HG02943 (cell line): Measurements from ENCODE around the gene STK31.
"Not testable (repeated sequence)": the region's sequence is repeated elsewhere in the genome, so short reads cannot be mapped to it uniquely, and the experiment has no call there.

Source experiments
- ATAC-seq: cut with Tn5 transposase; IDR thresholded peaks from one replicate; pipeline ENCODE4 v1.9.1; 2021; ENCODE audit warnings: mild to moderate bottlenecking, low read depth, moderate library complexity; ENCODE audit not compliant: unreplicated experiment

STK31 gene

DNA sequence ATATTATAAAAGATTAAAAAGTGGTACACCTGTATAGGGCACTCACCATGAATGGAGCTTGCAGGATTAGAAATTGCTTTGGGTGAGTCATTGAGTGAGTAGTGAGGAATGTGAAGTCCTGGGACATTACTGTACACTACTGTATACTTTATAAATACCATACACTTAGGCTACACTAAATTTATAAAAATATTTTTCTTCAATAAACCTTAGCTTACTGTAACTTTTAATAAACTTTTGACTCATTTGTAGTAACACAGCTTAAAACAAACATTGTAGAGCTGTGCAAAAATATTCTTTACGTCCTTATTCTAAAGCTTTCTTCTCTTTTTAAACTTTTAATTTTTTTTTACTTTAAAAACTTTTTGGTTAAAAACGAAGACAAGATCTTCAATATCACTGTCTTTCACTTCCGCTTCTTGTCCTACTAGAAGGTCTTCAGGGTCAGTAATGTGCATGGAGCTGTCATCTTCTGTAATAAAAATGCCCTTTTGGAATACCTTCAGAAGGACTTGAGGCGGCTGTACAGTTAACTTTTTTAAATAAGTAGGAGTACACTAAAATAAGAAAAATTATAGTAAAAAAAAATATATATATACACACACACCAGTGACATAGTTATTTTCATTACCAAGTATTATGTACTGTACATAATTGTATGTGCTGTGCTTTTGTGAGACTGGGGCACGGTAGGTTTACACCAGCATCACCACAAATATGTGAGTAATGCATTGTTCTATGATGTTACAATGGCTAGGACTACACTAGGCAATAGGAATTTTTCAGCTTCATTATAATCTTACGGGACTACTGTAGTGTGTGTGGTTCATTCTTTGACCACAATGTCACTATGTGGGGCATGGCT is 3.5 kb downstream of the STK31 start:
- ATAC-seq: no peak

DNA sequence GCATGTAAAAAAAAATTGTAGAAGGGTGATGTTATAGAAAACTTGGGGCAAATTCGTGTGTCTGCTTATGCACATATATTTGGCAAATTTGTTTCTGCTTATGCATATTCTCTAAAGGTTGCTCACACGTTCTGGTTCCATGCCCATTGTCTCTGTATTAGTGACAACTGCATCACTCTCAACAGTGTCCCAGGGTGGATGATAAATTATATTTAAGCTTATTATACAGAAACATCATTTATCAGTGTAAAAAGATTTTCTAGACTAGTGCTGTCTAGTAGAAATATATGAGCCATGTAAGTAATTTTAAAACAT is 4.1 kb downstream of the STK31 start:
- no peak for ATAC-seq

DNA sequence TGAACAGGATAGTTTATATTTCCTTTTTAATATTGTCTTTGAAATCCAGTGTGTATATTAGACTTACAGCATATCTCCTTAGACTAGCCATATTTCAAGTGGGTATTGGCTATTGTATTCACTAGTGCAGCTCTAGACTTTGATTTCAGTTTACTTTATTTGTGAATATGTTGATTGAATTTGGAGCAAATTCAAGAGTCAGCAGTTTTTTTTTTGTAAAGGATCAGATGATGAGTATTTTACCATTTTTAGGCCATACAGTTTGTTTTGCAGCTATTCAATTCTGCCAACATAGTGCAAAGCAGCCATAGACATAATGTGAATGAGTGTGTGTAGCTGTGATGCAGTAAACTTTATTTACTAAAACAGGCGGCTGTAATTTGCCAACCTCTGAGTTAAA is 4.6 kb downstream of the STK31 start:
- ATAC-seq: no peak

DNA sequence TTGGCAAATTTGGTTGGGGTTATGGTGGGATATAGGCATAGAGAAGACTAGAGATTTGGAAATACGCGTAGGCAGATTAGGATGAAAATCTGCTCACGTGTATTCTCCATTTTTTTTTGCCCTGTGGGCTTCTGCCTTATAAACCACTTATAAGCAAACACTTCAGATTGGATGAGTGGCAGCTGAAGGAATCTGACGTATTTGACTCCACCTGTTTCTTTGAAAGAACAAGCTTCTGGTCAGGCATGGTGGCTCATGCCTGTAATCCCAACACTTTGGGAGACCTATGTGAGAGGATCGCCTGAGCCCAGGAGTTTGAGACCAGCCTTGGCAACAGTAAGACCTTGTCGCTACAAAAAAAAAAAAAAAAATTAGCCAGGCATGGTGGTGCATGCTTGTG is 5.1 kb downstream of the STK31 start:
- ATAC-seq: no peak

DNA sequence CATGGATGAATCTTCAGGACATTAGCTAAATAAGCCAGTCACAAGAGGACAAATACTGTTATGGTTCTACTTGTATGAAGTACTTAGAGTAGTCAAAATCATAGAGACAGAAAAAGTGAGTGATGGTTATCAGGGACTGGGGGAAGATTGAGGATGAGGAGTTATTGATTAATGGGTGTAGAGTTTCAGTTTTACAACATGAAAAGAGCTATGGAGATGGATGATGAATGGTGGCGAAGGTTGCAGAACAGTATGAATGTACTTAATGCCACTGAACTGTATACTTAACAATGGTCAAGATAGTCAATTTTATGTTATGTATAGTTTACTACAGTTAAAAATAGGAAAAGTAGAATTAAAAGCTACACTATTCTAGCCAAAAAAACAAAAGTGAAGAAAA is 7.8 kb downstream of the STK31 start:
- ATAC-seq: no peak

DNA sequence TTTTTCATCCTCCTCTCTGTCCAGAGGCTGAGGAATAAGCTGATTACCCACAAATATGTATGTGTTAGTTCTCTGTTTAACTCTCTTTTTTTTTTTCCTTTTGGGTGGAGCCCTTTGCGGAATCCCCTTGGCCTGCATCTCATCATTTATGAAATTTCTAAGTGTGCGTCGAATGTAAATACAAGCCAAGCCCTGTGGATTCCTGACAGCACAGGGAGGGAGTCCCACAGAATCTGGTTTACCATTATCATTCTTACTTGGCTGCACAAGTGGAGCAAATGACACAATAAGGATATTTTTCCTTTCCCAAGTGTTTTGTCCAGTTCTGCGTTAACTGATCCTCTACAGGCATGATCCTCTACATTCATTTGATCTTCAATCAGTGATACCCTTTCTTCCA is 11.4 kb downstream of the STK31 start:
- ATAC-seq: no peak

DNA sequence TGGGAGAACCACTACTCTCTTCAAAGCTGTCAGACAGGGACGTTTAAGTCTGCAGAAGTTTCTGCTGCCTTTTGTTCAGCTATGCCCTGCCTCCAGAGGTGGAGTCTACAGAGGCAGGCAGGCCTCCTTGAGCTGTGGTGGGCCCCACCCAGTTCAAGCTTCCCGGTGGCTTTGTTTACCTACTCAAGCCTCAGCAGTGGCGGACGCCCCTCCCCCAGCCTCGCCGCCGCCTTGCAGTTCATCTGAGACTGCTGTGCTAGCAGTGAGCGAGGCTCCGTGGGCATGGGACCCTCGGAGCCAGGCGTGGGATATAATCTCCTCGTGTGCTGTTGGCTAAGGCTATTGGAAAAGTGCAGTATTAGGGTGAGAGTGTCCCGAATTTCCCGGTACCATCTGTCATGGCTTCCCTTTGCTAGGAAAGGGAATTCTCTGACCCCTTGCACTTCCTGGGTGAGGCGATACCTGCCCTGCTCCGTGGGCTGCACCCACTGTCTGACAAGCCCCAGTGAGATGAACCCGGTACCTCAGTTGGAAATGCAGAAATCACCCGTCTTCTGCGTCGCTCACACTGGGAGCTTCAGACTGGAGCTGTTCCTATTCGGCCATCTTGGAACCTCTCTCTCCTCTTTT is 12.7 kb downstream of the STK31 start:
- not testable (repeated sequence) for ATAC-seq

DNA sequence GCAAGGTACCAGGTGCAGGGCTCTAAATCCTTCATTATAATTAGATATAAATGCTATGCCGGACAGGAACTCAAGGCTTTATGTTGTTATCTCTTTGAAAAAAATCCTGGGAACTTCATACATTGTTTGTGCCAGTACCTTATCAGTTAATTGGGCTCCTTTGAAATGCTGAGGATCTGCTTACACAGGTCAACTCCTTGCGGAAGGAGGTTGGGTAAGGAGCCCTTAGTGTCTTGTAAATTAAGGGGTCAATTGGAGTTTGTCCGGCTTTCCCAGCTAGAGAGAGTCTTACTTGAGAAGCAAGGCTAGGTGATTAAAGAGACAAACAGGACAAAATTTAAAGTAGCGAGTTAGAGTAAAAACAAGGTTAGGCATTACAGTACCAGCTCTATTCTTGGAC is 14.1 kb downstream of the STK31 start:
- ATAC-seq: not testable (repeated sequence)

DNA sequence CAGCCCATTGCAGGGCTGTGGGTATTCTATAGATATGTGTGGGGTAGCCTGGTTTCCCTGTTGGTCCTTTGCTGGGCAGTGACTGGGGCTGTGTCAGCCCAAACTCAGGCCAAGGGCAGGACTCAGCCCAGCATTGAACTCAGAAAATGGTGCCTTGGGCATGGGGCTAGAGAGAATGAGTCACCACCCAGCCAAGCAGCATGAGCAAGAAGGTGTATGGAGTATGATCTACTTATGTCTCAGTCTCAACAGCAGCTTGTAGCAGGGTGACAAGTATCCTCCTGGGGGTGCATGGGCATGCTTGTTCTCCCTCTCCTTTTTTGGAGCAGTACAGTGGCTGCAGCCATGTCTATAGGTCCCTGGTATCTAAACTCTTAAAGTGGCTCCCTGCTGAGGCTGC is 32.0 kb downstream of the STK31 start:
- no peak for ATAC-seq

DNA sequence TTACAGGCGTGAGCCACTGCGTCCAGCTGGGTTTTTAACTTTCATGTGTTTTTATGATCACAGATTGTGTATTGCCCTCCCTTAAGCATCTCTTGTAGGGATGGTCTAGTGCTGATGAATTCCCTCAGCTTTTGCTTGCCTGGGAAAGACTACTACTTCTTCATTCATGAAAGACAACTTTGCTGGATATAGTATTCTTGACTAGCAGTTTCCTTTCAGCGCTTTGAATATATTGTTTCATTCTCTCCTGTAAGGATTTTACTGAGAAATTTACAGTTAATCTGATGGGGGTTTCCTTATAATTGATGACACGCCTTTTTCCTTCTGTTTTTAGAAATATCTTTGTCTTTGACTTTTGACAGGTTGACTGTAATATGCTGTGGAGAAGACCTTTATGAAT is 33.2 kb downstream of the STK31 start:
- no peak for ATAC-seq

DNA sequence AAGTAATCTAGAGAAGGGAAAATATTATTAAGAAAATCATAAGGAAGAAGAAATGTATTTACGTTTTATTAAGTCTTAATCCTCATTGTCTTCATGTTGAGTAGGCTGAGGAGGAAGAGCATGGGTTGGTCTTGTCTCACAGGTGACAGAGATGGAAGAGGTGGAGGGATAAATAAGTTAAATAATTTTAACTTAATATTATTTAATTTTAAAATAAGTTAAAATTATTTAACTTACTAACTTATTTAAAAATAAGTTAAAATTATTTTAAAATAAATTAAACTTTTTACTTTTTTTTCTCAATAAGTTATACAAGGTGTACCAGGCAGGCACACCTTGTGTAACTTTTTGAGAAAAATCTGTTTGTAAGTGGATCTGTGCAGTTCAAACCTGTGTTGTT is 36.6 kb downstream of the STK31 start:
- ATAC-seq: no peak

DNA sequence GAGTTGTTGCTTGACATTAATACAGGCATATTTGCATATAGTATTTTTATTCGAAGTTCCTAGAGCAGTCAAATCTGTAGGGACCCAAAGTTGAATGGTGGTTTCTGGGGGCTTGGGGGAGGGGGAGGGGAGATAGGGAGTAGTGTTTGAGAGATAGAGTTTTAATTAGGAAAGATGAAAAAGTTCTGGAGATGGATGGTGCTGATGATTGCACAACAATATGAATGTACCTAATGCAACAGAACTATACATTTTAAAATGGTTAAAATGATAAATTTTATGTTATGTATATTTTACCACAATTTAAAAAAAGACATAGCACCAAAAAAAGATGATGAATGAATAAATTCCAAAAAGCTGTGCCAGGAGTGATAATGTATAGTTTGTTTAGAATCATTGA is 41.8 kb downstream of the STK31 start:
- ATAC-seq: no peak

DNA sequence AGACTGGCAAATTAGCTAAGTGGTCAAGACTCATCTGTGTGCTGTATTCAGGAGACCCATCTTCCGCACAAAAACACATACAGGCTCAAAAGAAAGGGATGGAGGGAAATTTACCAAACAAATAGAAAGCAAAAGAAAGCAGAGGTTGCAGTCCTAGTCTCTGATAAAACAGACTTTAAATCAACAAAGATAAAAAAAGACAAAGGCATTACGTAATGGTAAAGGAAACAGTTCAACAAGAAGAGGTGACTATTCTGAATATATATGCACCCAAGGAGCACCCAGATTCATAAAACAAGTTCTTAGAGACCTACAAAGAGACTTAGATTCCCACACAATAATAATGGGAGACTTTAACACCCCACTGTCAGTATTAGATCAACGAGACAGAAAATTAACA is 48.8 kb downstream of the STK31 start:
- not testable (repeated sequence) for ATAC-seq

DNA sequence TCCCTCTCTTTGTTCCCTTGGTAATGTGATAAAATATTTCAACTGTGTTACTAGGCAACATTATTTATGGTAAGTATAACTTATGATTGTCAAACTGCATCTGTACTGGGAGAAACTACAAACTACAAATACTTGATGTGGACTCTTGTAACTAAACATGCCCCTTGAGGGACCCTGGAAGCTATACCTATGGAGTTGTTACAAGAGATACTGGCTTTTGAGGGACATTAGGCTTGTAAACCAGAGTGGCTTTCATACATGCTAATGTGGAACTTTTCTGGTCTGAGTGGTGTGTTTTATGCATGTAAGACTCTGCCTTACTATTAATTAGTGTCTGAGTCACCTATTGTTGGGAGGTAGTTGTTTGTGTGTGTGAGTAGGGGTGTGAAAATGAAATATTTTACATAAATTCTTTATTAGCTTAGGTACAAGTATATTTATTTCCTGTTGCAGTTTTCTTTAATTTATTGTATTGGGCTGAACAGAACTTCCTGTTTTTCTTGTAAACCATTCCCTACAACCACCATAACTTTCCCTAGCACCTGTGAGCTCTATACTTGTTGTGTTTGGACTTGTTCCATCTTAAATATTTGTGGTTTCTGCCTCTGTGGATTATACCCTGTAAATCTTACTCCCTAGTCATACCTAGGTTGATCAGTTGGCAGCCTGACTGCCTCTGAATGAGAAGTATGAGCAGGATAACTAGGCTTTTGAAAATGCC is 49.8 kb downstream of the STK31 start:
- ATAC-seq: no peak

DNA sequence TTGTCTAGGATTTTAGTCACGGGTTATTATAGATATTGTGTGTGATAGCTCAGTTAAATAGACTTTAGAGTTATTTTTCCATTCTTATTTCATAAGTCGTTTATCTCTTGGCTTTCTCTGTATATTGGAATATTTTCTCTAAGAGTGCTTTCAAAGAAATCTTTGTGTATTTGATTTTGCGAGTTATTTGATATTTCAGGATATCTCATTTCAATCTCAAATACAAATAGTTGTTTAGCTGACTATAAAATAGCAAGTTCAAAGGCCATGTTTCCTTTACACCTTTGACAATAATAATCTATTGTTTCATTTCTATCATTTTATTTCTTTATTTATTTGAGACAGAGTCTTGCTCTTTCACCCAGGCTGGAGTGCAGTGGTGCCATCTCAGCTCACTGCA is 55.9 kb downstream of the STK31 start:
- no peak for ATAC-seq

DNA sequence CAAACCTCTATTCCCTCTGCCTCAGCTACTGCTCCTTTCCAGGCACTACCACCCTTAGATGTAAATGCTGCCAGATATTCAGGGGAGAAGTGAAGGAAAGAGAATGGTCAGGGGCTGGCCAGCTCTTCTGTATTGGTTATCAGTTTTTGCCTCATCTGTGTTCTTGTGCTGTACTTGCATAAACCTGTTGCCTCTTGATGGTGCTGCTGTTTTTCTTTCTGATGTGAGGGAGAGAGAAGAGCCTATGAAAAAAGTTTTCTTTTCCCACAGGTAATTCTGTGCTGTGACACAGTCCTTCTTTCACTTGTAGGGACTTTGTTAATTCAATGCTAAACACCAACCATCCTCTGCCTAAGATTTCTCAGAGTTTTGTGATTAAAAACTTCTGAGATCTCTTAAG is 57.5 kb downstream of the STK31 start:
- ATAC-seq: no peak

DNA sequence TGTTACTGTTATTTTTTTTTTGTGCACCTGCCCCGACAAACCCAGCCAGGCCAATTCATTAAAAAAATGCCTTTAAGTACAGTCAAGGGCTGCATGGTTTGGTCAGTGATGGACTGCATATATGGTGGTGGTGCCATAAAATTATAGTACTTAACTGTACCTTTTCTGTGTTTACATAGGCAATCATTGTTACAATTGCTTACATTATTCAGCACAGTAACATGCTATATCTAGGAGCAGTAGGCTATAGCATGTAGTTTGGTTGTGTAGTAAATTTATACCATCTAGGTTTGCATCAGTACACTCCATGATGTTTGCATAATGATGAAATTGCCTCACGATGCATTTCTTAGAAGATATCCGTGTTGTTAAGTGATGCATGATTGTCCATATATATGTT is 58.0 kb downstream of the STK31 start:
- ATAC-seq: no peak

DNA sequence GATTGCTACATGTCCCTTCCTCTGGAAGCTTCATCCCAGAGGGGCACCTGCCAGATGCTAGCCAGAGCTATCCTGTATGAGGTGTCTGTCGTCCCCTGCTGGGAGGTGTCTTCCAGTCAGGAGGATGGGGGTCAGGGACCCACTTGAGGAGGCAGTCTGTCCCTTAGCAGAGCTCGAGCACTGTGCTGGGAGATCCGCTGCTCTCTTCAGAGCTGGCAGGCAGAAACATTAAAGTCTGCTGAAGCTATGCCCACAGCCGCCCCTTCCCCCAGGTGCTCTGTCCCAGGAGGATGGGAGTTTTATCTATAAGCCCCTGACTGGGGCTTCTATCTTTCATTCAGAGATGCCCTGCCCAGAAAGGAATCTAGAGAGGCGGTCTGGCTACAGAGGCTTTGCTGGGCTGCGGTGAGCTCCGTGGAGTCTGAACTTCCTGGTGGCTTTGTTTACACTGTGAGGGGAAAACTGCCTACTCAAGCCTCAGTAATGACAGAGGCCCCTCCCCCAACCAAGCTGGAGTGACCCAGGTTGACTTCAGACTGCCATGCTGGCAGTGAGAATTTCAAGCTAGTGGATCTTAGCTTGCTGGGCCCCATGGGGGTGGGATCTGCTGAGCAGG is 69.3 kb downstream of the STK31 start:
- ATAC-seq: not testable (repeated sequence)

DNA sequence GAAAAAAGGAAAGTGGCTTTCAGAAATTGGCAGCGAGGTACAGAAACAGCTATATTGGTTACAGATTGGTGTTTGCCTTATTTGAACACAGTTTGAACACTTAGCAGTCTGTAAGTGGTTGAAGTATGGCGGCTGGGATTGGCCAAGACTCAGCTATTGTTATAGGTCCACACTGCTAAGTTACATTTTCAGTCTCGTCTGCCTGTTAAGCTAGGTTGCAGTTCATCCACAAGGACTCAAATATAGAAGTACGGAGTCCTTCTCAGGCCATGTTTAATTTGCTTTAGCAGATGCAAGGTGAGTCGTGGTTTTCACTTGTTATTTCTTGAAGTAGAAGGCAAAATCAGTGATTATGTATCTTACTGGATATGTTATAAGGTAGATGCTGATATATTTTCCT is 73.1 kb downstream of the STK31 start:
- no peak for ATAC-seq

DNA sequence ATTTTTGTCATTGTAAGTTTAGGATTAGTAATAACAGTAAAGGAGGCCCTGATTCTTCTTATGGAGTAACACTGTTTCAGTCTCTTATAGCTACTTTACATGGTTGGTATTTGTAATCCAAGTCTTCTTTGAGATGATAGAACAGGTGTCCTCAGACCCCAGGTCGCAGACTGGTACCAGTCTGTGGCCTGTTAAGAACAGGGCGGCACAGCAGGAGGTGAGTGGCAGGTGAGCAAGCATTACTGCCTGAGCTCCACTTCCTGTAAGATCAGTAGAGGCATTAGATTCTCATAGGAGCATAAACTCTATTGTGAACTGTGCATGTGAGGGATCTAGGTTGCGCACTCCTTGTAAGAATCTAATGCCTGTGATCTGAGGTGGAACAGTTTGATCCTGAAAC is 77.3 kb downstream of the STK31 start:
- no peak for ATAC-seq

DNA sequence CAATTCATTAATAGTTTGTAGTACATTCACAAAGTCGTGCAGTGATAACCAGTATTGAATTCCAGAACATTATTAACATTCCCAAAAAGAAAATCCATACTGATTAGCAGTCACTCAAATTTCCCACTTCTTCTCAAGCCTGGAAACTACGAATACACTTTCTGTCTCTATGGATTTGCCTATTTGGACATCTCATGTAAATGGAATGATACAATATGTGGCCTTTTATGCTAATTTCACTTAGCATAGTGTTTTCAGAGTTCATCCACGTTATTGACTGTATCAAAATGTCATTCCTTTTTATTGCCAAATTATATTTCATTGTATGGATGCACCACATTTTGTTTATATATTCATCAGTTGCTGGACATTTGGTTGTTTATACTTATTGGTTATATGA is 78.8 kb downstream of the STK31 start:
- no peak for ATAC-seq
